Activated naive CD4-positive, alpha-beta T cell (primary cell): ENCODE results near the gene SLC13A5.
A peak's percentile ranks its signal among the peaks of the same experiment; 100 is the strongest.
"Not testable (repeated sequence)": the region's sequence is repeated elsewhere in the genome, so short reads cannot be mapped to it uniquely, and the experiment has no call there.

Source experiments
- DNase-seq, 4 experiments: peaks; one replicate each; lab custom pipeline; 2025; lab: John Stamatoyannopoulos, UW

The SLC13A5 gene

GRCh38 chr17:6711081-6711674, 2.0 kb downstream of the SLC13A5 start:
- DNase-seq = no peak

- no peak for DNase-seq
These were observed 2.9 kb downstream of the SLC13A5 start for GRCh38 chr17:6710317-6710716.

GRCh38 chr17:6708357-6708961, 4.7 kb downstream of the SLC13A5 start:
- DNase-seq = no peak

- no peak for DNase-seq
These were observed 6.2 kb downstream of the SLC13A5 start for GRCh38 chr17:6706996-6707395.

- DNase-seq = no peak
These were observed 6.7 kb downstream of the SLC13A5 start for GRCh38 chr17:6706499-6706898.

- DNase-seq = no peak
These were observed 8.6 kb downstream of the SLC13A5 start for GRCh38 chr17:6704470-6705052.

GRCh38 chr17:6703751-6704150, 9.4 kb downstream of the SLC13A5 start:
- no peak for DNase-seq

GRCh38 chr17:6702567-6703215, 10.5 kb downstream of the SLC13A5 start:
- DNase-seq = no peak

- DNase-seq = peak in 2 of 4 experiments; percentile 7 to 10
These were observed 11.4 kb downstream of the SLC13A5 start for GRCh38 chr17:6701719-6702118.

- DNase-seq = no peak
These were observed 12.2 kb downstream of the SLC13A5 start for GRCh38 chr17:6700948-6701307.

GRCh38 chr17:6699997-6700947, 12.9 kb downstream of the SLC13A5 start:
- DNase-seq = no peak

GRCh38 chr17:6698004-6698403, 15.2 kb downstream of the SLC13A5 start:
- no peak for DNase-seq

- DNase-seq = no peak
These were observed 16.3 kb downstream of the SLC13A5 start for GRCh38 chr17:6696906-6697305.

- DNase-seq = no peak
These were observed 17.6 kb downstream of the SLC13A5 start for GRCh38 chr17:6695565-6695964.

- DNase-seq = no peak
These were observed 18.1 kb downstream of the SLC13A5 start for GRCh38 chr17:6695051-6695450.

GRCh38 chr17:6691958-6692357, 21.2 kb downstream of the SLC13A5 start:
- DNase-seq = not testable (repeated sequence)

- DNase-seq = no peak
These were observed 21.6 kb downstream of the SLC13A5 start for GRCh38 chr17:6691546-6691945.

GRCh38 chr17:6690641-6691040, 22.5 kb downstream of the SLC13A5 start:
- no peak for DNase-seq

GRCh38 chr17:6688944-6689343, 24.2 kb downstream of the SLC13A5 start:
- DNase-seq = no peak

- no peak for DNase-seq
These were observed 27.1 kb downstream of the SLC13A5 start for GRCh38 chr17:6686026-6686425.

- DNase-seq = no peak
These were observed 28.0 kb downstream of the SLC13A5 start for GRCh38 chr17:6684881-6685767.
